Measurements from ENCODE around the gene LRP5. TPM values are rescaled to one million over a fixed set of nuclear protein-coding genes. Genes with fewer than 3 reads are reported as not detected.

Gene LRP5
- total RNA-seq, 1 donor from 2014 or later = 65.0 TPM

DNA sequence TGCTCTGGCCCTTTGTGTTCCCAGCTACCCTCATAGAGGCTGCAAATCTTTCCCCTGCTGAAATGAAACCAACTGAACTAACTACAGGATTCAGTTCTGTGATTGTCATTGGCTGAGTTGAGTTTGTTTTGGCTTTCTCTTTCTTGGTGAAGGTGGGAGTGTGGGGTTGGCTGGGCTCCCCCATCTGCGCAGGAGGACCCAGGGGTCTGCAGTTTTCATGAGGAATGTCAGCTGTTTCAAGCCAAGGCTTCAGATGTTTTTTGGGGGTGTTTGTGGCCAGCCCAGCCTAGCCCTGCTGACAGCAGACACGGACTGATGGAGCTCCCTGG lies 34.0 kb downstream of the LRP5 start:
- no peaks in the 10 kb centered on the region for H3K27me3 Mint-ChIP-seq
- peaks cover 40% of the 10 kb centered on the region for H3K4me1 Mint-ChIP-seq (ENCODE audit: unreplicated experiment)
- H3K4me3 Mint-ChIP-seq = peak overlapping the region; percentile 14
- no peaks in the 10 kb centered on the region for H3K9me3 Mint-ChIP-seq
- H3K36me3 Mint-ChIP-seq = peaks cover 13% of the 10 kb centered on the region
- peak overlapping the region; percentile 75 for H3K27ac Mint-ChIP-seq
- DNase-seq (ENCODE audit: extremely low spot score, unreplicated experiment) = no peak
- TF ChIP-seq, protein P1, sequence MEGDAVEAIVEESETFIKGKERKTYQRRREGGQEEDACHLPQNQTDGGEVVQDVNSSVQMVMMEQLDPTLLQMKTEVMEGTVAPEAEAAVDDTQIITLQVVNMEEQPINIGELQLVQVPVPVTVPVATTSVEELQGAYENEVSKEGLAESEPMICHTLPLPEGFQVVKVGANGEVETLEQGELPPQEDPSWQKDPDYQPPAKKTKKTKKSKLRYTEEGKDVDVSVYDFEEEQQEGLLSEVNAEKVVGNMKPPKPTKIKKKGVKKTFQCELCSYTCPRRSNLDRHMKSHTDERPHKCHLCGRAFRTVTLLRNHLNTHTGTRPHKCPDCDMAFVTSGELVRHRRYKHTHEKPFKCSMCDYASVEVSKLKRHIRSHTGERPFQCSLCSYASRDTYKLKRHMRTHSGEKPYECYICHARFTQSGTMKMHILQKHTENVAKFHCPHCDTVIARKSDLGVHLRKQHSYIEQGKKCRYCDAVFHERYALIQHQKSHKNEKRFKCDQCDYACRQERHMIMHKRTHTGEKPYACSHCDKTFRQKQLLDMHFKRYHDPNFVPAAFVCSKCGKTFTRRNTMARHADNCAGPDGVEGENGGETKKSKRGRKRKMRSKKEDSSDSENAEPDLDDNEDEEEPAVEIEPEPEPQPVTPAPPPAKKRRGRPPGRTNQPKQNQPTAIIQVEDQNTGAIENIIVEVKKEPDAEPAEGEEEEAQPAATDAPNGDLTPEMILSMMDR (conservative IDR thresholded peaks at IDR 0.05) = no peak

DNA sequence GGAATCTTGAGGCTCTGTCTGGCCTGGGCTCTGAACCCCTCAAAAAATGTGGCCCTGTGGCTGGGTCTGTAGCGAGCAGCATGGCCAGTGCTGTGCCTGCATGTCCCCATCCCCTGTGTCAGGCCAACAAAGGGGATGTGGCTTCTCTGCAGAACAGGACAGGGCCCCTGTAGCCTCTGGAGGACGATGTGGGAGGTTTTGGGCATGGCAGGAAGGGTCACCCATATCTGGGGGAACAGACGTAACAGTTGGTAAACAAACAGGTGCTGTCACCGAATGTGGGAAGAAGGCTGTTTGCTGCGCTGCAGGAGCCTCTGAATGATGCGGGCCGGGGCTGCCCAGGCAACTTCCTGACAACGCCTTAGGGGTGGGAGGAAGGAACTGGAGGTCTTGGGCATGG lies 35.0 kb downstream of the LRP5 start:
- DNase-seq (ENCODE audit: extremely low spot score, unreplicated experiment) = no peak
- peaks cover 18% of the 10 kb centered on the region for H3K36me3 Mint-ChIP-seq
- no peak overlapping the region for H3K27ac Mint-ChIP-seq
- H3K27me3 Mint-ChIP-seq = no peaks in the 10 kb centered on the region
- TF ChIP-seq, protein P1 (conservative IDR thresholded peaks at IDR 0.05) = no peak
- H3K4me3 Mint-ChIP-seq = no peak overlapping the region
- H3K9me3 Mint-ChIP-seq = no peaks in the 10 kb centered on the region
- peaks cover 37% of the 10 kb centered on the region for H3K4me1 Mint-ChIP-seq (ENCODE audit: unreplicated experiment)

DNA sequence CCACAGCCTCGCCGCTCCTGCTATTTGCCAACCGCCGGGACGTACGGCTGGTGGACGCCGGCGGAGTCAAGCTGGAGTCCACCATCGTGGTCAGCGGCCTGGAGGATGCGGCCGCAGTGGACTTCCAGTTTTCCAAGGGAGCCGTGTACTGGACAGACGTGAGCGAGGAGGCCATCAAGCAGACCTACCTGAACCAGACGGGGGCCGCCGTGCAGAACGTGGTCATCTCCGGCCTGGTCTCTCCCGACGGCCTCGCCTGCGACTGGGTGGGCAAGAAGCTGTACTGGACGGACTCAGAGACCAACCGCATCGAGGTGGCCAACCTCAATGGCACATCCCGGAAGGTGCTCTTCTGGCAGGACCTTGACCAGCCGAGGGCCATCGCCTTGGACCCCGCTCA lies 35.5 kb downstream of the LRP5 start:
- no peak for DNase-seq (ENCODE audit: extremely low spot score, unreplicated experiment)
- Mint-ChIP-seq H3K27me3 (no peaks in the 10 kb centered on the region), H3K9me3 (no peaks in the 10 kb centered on the region), H3K27ac (no peak overlapping the region), H3K4me3 (no peak overlapping the region), H3K4me1 (ENCODE audit: unreplicated experiment) (peaks cover 37% of the 10 kb centered on the region), H3K36me3 (peaks cover 23% of the 10 kb centered on the region)
- TF ChIP-seq, protein P1 (conservative IDR thresholded peaks at IDR 0.05) = no peak

DNA sequence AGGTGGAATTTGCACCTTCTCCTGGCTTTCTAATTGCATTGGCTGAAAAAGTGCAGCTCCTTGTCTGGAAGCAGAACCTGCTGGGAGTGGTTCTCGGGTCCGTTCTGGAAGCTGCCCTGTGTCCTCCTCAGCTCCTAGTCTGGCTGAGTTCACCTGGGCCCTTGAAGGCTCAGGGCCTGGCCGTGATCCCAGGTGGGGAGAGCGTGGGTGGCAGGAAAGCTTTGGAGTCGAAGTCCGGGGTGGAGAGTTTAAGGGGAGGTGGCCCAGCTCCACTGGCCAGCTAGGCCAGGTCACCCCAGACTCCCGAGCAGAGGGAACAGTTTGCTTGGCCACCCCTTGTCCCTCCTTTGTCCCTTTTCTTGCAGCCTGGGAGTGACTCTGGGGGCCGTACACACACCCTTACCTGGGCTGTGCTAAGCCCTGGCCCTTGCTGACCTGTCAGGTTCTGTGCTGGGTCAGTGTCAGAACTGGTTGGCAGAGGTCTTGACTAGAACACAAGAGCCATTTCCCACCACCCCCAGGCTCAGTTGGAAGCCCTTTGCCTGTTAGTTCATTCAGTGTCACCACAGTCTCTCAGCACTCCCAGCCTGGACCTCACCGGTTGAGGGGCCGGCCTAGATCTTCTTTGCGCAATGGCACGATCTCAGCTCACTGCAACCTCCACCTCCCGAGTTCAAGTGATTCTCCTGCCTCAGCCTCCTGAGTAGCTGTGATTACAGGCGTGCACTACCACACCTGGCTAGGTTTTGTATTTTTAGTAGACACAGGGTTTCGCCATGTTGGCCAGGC lies 37.3 kb downstream of the LRP5 start:
- Mint-ChIP-seq H3K27me3 (no peaks in the 10 kb centered on the region), H3K27ac (no peak overlapping the region), H3K4me1 (ENCODE audit: unreplicated experiment) (peaks cover 34% of the 10 kb centered on the region), H3K36me3 (peaks cover 23% of the 10 kb centered on the region), H3K9me3 (no peaks in the 10 kb centered on the region), H3K4me3 (no peak overlapping the region)
- TF ChIP-seq, protein P1 (conservative IDR thresholded peaks at IDR 0.05) = no peak
- no peak for DNase-seq (ENCODE audit: extremely low spot score, unreplicated experiment)

DNA sequence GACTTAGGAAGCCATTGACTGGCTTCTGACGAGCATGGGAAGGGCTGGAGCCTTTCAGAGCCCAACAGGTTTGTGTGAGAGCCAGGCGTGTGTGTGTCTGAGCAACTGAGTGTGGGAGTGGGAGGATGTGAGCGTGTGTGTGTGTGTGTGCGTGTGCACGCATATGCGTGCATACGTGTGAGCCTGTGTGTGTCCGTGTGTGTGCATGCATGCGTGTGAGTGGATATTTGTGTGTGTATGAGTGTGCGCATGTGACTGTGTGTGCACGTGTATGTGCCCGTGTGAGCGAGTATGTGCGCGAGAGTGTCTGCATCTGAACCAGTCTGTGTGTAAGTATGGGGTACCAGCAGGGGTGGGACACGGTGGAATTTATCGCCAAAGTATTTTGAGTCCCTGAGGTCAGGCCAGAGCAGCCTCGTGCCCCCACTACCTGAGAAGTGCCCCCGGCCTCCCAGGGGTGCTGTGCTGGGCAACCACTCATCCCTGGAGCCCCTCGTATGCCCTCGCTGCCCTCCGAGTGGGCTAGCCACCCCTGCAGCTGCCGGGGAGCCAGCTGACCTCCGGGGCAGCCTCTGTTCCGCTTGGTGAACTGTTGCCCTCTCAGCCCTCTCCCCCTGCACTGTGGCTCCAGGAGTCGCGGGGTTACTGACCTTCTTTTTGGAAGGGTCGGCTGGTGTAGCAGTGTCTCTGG lies 38.5 kb downstream of the LRP5 start:
- H3K27ac Mint-ChIP-seq = peak overlapping the region; percentile 8
- no peaks in the 10 kb centered on the region for H3K27me3 Mint-ChIP-seq
- no peaks in the 10 kb centered on the region for H3K9me3 Mint-ChIP-seq

More for the DNA sequence above, 38.5 kb downstream of the LRP5 start:
- no peak overlapping the region for H3K4me3 Mint-ChIP-seq
- TF ChIP-seq, protein P1 (conservative IDR thresholded peaks at IDR 0.05) = no peak
- H3K4me1 Mint-ChIP-seq (ENCODE audit: unreplicated experiment) = peaks cover 31% of the 10 kb centered on the region
- DNase-seq (ENCODE audit: extremely low spot score, unreplicated experiment) = no peak
- peaks cover 18% of the 10 kb centered on the region for H3K36me3 Mint-ChIP-seq

Measured in type B pancreatic cell (in vitro differentiated cells).